ENCODE measurements around the gene KCNA3. TPM values are rescaled to one million over a fixed set of nuclear protein-coding genes. Genes with fewer than 3 reads are reported as not detected.

The KCNA3 gene
- total RNA-seq, 1 experiment from 2014 or later: not detected

DNA sequence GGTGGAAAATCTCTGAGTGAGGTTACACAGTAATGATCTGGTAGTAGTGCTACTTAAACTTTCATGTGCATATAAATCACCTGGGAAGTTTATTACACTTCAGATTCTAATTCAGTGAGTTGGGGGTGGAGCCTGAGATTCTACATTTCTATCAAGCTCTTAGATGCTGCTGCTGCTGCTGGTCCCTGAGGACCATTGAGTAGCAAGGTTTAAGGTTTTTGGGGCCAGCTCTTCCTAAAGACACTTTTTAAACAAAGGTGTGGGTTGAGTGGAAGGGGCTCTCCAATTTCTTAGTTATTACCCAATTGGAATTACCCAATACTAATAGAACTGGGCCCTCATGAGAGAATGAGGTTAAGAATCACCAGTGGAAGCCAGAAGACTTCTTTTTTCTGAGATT is 29.5 kb downstream of the KCNA3 start:
- Histone ChIP-seq H3K4me1 (ENCODE audit: low read length) (no peaks in the 10 kb centered on the region), H4K20me1 (ENCODE audit: insufficient read depth, low read depth, low read length) (no peaks in the 10 kb centered on the region)

DNA sequence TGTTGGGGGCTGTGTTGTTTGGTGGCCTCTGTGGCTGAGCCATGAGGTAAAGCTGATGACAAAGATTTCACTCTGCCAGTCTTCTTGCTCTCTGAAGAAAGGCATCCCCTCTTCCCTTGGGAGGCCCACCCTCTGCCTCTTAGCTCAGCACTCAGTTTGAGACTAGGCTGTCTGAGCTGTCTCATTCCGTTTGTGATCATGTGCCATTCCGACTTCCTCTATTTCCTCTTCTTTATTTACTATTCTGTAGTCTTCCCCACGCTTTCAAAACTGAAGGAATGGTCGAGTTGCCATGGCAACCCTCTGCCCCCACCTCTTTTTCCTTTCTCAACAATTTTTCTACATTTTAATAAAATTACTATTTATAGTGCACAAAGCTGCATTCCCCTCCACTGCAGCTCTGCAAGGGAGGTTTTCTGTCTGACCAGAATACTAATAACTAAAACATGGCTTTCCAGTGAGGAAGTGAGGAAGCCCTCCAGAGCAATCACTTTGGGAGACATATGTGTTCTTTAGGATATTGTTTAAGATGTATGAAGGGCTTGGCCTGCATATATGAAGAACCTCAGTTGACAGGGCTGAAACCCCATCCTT is 30.8 kb downstream of the KCNA3 start:
- no peak overlapping the region for H3K9ac ChIP-seq (ENCODE audit: low read length)
- H2AFZ ChIP-seq (ENCODE audit: low read length): no peak overlapping the region
- H3K36me3 ChIP-seq (ENCODE audit: insufficient read depth, low read length): no peaks in the 10 kb centered on the region
- H3K27ac ChIP-seq (ENCODE audit: low read length): no peak overlapping the region
- H3K4me2 ChIP-seq (ENCODE audit: low read depth, low read length, poor library complexity, severe bottlenecking): no peak overlapping the region
- no peak overlapping the region for H3K4me3 ChIP-seq (ENCODE audit: low read length)
- no peaks in the 10 kb centered on the region for H3K79me2 ChIP-seq (ENCODE audit: low read length)
- H4K20me1 ChIP-seq (ENCODE audit: insufficient read depth, low read depth, low read length): no peaks in the 10 kb centered on the region
- H3K9me3 ChIP-seq (ENCODE audit: low read length): no peaks in the 10 kb centered on the region
- no peak for DNase-seq
- no peaks in the 10 kb centered on the region for H3K9me2 ChIP-seq (replicated peaks; ENCODE audit: insufficient read depth, low read length)
- no peaks in the 10 kb centered on the region for H3K27me3 ChIP-seq (ENCODE audit: low read length)
- H3K4me1 ChIP-seq (ENCODE audit: low read length): no peaks in the 10 kb centered on the region

More for the DNA sequence above, 29.5 kb downstream of the KCNA3 start:
- Histone ChIP-seq H3K4me3 (ENCODE audit: low read length) (no peak overlapping the region), H3K36me3 (ENCODE audit: insufficient read depth, low read length) (no peaks in the 10 kb centered on the region), H3K9me2 (replicated peaks; ENCODE audit: insufficient read depth, low read length) (no peaks in the 10 kb centered on the region), H2AFZ (ENCODE audit: low read length) (no peak overlapping the region), H3K79me2 (ENCODE audit: low read length) (no peaks in the 10 kb centered on the region), H3K4me2 (ENCODE audit: low read depth, low read length, poor library complexity, severe bottlenecking) (no peak overlapping the region), H3K9me3 (ENCODE audit: low read length) (no peaks in the 10 kb centered on the region), H3K27ac (ENCODE audit: low read length) (no peak overlapping the region), H3K9ac (ENCODE audit: low read length) (no peak overlapping the region), H3K27me3 (ENCODE audit: low read length) (no peaks in the 10 kb centered on the region)
- DNase-seq: no peak

DNA sequence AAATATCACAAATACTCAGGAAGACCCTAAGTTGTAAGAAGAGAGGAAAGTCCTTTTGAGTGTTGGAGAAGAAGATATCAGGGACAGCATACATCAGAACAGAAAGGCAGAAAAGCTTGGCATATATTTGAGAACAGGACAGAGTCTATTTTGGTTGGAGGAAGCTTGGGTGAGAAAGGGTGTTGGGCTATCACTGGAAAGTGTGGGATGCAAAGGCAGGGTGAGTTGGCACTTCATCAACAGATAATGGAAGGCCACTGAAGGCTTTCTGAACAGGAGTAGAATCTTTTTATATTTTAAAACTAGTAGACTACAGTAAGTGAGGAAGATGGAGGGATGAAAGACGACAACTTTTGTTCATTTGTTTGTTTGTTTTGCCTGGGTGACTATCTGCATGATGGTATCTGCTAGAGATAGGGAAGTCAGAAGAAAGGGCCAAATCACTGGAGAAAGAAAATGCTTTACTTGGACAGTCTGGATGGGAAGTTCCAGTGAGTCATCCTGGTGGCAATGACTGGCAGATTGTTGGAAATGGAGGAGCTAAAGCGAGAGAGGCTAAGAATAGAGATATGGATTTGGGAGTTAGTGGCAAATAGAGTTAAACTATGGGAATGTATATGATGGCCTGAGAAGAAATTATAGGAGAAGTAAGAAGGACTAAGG is 34.9 kb downstream of the KCNA3 start:
- H4K20me1 ChIP-seq (ENCODE audit: insufficient read depth, low read depth, low read length): no peaks in the 10 kb centered on the region
- H3K27ac ChIP-seq (ENCODE audit: low read length): no peak overlapping the region
- H3K9me3 ChIP-seq (ENCODE audit: low read length): no peaks in the 10 kb centered on the region
- H3K4me2 ChIP-seq (ENCODE audit: low read depth, low read length, poor library complexity, severe bottlenecking): no peak overlapping the region
- H3K4me3 ChIP-seq (ENCODE audit: low read length): no peak overlapping the region
- H3K9me2 ChIP-seq (replicated peaks; ENCODE audit: insufficient read depth, low read length): no peaks in the 10 kb centered on the region
- no peaks in the 10 kb centered on the region for H3K27me3 ChIP-seq (ENCODE audit: low read length)
- DNase-seq: no peak
- H3K9ac ChIP-seq (ENCODE audit: low read length): no peak overlapping the region
- no peak overlapping the region for H2AFZ ChIP-seq (ENCODE audit: low read length)
- no peaks in the 10 kb centered on the region for H3K4me1 ChIP-seq (ENCODE audit: low read length)
- H3K36me3 ChIP-seq (ENCODE audit: insufficient read depth, low read length): no peaks in the 10 kb centered on the region
- H3K79me2 ChIP-seq (ENCODE audit: low read length): no peaks in the 10 kb centered on the region

DNA sequence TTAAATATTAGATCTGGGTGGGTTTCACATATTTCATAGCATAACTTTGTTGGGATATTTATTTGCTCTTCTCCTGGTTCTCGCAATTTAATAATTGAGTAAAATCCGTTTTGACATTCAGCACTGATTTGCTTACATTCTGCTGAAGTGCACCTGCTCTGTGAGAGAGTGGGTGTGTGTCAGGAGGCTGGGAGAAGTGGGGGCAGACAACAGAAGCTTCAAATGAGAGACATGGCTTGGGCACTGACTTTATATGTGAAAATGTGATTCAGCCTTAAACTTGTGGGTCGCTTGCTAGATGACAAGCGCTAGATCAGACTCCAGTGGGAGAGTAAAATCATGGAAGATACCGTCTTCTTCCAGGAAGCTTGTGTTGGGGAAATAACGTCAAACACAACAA is 36.2 kb downstream of the KCNA3 start:
- H2AFZ ChIP-seq (ENCODE audit: low read length): no peak overlapping the region
- H3K9me3 ChIP-seq (ENCODE audit: low read length): no peaks in the 10 kb centered on the region
- no peak overlapping the region for H3K4me2 ChIP-seq (ENCODE audit: low read depth, low read length, poor library complexity, severe bottlenecking)
- H4K20me1 ChIP-seq (ENCODE audit: insufficient read depth, low read depth, low read length): no peaks in the 10 kb centered on the region
- no peaks in the 10 kb centered on the region for H3K4me1 ChIP-seq (ENCODE audit: low read length)
- H3K27ac ChIP-seq (ENCODE audit: low read length): no peak overlapping the region
- H3K9me2 ChIP-seq (replicated peaks; ENCODE audit: insufficient read depth, low read length): no peaks in the 10 kb centered on the region
- no peak for DNase-seq
- H3K4me3 ChIP-seq (ENCODE audit: low read length): no peak overlapping the region
- no peaks in the 10 kb centered on the region for H3K79me2 ChIP-seq (ENCODE audit: low read length)
- no peak overlapping the region for H3K9ac ChIP-seq (ENCODE audit: low read length)
- no peaks in the 10 kb centered on the region for H3K36me3 ChIP-seq (ENCODE audit: insufficient read depth, low read length)
- H3K27me3 ChIP-seq (ENCODE audit: low read length): no peaks in the 10 kb centered on the region

DNA sequence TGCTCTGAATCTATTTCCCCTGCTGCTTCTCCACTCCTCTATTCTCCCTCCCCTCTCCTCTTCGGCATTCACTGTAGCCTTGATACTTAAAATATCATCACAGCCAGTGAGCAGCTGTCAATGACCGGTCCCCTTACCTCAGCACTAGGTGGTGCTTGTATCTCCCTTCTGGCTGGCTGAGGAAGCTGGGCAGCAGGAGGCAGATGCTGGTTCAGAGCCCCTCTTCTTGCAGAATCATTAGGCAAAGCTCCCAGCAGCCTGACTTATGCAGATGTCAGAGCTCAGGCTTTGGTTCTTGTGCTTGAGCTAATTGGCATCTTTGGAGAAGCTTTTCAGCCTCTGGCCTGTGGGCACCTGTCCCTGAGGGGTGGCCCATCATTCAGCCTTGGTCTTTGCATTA is 36.7 kb downstream of the KCNA3 start:
- Histone ChIP-seq H3K4me1 (ENCODE audit: low read length) (no peaks in the 10 kb centered on the region), H2AFZ (ENCODE audit: low read length) (no peak overlapping the region)
- no peak for DNase-seq

DNA sequence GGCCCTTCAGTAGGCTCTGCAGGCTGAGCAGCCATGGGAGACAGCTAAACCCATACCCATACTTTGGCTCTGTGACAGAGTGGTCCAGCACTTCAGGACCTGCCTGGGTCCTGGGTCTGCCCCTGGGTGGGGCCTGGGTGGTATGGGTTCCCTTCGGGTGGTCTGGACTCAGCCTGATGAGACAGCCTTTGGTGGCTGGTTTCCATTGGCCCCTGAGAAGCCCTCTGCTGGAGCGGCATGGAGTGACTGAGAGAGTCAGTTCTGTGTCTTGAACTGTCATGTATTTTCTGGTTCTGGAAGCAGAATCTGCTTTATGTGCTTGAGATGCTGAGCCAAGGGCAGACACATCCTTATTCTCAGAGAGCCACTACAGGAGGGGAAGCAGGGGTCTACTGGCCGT is 37.3 kb downstream of the KCNA3 start:
- no peak overlapping the region for H2AFZ ChIP-seq (ENCODE audit: low read length)

More for the DNA sequence above, 36.7 kb downstream of the KCNA3 start:
- Histone ChIP-seq H4K20me1 (ENCODE audit: insufficient read depth, low read depth, low read length) (no peaks in the 10 kb centered on the region), H3K27ac (ENCODE audit: low read length) (no peak overlapping the region), H3K9me2 (replicated peaks; ENCODE audit: insufficient read depth, low read length) (no peaks in the 10 kb centered on the region), H3K36me3 (ENCODE audit: insufficient read depth, low read length) (no peaks in the 10 kb centered on the region), H3K9ac (ENCODE audit: low read length) (no peak overlapping the region), H3K27me3 (ENCODE audit: low read length) (no peaks in the 10 kb centered on the region), H3K79me2 (ENCODE audit: low read length) (no peaks in the 10 kb centered on the region), H3K4me2 (ENCODE audit: low read depth, low read length, poor library complexity, severe bottlenecking) (no peak overlapping the region), H3K9me3 (ENCODE audit: low read length) (no peaks in the 10 kb centered on the region), H3K4me3 (ENCODE audit: low read length) (no peak overlapping the region)

DNA sequence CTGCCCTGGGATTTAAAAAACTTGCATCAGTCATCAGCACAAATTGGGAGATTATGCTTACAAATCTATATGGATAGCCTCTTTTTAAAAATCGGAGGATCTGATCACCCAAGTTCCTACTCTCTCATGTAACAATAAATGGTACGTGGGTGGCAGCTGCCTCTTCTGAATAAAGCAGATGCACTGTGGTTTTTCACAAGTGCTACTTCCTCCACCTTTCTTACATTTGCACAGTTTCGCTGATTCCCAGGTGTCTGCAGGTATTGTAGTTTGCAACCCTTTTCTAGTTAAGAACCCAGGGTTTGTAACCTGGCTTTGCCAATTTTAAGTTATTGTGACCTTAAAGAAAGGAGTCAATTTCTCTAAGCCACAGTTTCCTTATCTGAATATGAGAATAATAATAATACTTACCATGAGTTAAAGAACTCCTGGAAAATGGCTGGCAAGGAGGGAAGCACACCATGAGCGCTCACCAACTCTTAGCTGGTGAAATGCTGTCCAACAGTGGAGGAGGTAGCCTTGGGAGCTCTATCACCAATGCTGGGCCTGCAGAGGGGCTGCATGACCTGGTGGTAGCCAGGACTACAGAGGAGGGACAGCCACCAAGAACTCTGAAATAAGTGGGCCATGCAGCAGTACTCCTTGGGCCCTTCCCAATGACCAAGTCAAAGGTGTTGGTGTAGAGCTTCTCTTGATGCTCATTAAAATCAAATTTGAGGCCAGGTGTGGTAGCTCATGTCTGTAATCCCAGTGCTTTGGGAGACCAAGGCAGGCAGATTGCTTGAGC is 38.4 kb downstream of the KCNA3 start:
- Histone ChIP-seq H3K4me2 (ENCODE audit: low read depth, low read length, poor library complexity, severe bottlenecking) (no peak overlapping the region), H2AFZ (ENCODE audit: low read length) (no peak overlapping the region), H3K9me3 (ENCODE audit: low read length) (no peaks in the 10 kb centered on the region), H4K20me1 (ENCODE audit: insufficient read depth, low read depth, low read length) (no peaks in the 10 kb centered on the region), H3K79me2 (ENCODE audit: low read length) (no peaks in the 10 kb centered on the region), H3K9ac (ENCODE audit: low read length) (no peak overlapping the region), H3K36me3 (ENCODE audit: insufficient read depth, low read length) (no peaks in the 10 kb centered on the region), H3K4me3 (ENCODE audit: low read length) (no peak overlapping the region), H3K4me1 (ENCODE audit: low read length) (no peaks in the 10 kb centered on the region), H3K27me3 (ENCODE audit: low read length) (no peaks in the 10 kb centered on the region), H3K27ac (ENCODE audit: low read length) (no peak overlapping the region), H3K9me2 (replicated peaks; ENCODE audit: insufficient read depth, low read length) (no peaks in the 10 kb centered on the region)
- DNase-seq: no peak

More for the DNA sequence above, 37.3 kb downstream of the KCNA3 start:
- no peaks in the 10 kb centered on the region for H4K20me1 ChIP-seq (ENCODE audit: insufficient read depth, low read depth, low read length)
- no peaks in the 10 kb centered on the region for H3K27me3 ChIP-seq (ENCODE audit: low read length)
- H3K4me2 ChIP-seq (ENCODE audit: low read depth, low read length, poor library complexity, severe bottlenecking): no peak overlapping the region
- no peak overlapping the region for H3K9ac ChIP-seq (ENCODE audit: low read length)
- no peak overlapping the region for H3K27ac ChIP-seq (ENCODE audit: low read length)
- no peaks in the 10 kb centered on the region for H3K9me2 ChIP-seq (replicated peaks; ENCODE audit: insufficient read depth, low read length)
- no peaks in the 10 kb centered on the region for H3K79me2 ChIP-seq (ENCODE audit: low read length)
- no peaks in the 10 kb centered on the region for H3K4me1 ChIP-seq (ENCODE audit: low read length)
- no peak overlapping the region for H3K4me3 ChIP-seq (ENCODE audit: low read length)
- no peaks in the 10 kb centered on the region for H3K36me3 ChIP-seq (ENCODE audit: insufficient read depth, low read length)
- H3K9me3 ChIP-seq (ENCODE audit: low read length): no peaks in the 10 kb centered on the region
- no peak for DNase-seq

DNA sequence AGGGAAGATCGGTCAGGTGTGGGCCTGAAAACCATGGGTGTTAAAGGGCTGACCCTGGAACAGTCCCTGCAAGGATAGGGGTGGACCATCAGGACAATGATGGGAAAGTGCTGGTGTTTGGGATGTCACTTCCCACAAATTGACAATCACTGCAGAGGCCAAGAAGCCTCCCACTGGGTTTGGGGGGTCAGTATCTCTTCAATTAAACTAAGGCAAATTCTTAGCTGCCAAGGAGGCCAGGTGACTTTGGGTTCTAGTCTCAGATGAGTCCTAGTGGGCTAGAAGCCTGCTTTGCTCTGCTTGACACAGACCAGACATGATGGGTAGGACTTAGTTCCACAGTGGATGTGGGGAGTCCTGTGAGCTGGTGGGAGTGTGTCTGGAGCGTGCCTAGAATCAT is 39.3 kb downstream of the KCNA3 start:
- Histone ChIP-seq H3K36me3 (ENCODE audit: insufficient read depth, low read length) (no peaks in the 10 kb centered on the region), H3K4me2 (ENCODE audit: low read depth, low read length, poor library complexity, severe bottlenecking) (no peak overlapping the region), H3K4me3 (ENCODE audit: low read length) (no peak overlapping the region), H3K9ac (ENCODE audit: low read length) (no peak overlapping the region), H3K9me3 (ENCODE audit: low read length) (no peaks in the 10 kb centered on the region), H3K9me2 (replicated peaks; ENCODE audit: insufficient read depth, low read length) (no peaks in the 10 kb centered on the region), H3K4me1 (ENCODE audit: low read length) (no peaks in the 10 kb centered on the region), H3K27ac (ENCODE audit: low read length) (no peak overlapping the region), H4K20me1 (ENCODE audit: insufficient read depth, low read depth, low read length) (no peaks in the 10 kb centered on the region), H3K27me3 (ENCODE audit: low read length) (no peaks in the 10 kb centered on the region), H2AFZ (ENCODE audit: low read length) (no peak overlapping the region), H3K79me2 (ENCODE audit: low read length) (no peaks in the 10 kb centered on the region)
- DNase-seq: no peak
